HG02588 (cell line): ENCODE measurements around the gene NEK5.

Experiments used
- ATAC-seq: cut with Tn5 transposase; IDR thresholded peaks from one replicate; pipeline ENCODE4 v1.9.1; 2021; ENCODE audit warnings: mild to moderate bottlenecking, moderate library complexity; ENCODE audit not compliant: unreplicated experiment

NEK5 gene

DNA sequence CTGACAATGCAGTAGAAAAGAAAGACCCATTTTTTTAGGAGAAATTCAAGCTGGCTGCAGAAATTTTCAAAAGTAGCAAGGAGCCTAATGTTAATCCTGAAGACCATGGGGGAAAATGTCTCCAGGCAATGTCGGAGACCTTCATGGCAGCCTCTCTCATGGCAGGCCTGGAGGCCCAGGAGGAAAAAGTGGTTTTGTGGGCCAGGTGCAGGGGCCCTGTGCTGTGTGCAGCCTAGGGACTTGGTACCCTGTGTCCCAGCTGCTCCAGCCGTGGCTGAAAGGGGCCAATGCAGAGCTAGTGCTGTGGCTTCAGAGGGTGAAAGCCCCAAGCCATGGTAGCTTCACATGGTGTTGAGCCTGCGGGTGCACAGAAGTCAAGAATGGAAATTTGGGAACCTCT is 112.6 kb downstream of the NEK5 start:
- no peak for ATAC-seq

DNA sequence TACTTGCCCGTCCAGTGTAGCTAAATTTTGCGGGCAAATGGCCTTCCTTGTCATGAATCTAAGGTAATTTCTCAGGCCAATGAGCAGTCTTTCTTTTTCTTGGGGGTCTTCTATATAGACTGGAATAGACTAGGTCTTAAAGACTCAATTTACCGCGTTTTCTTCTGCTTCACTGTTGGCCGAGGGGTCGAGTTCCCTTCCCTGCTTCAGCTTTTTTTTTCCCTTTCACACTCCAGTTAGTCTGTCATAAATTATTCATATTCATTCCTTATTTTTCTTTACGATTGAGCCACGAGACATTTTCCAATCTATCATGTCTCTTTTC is 116.4 kb downstream of the NEK5 start:
- no peak for ATAC-seq

DNA sequence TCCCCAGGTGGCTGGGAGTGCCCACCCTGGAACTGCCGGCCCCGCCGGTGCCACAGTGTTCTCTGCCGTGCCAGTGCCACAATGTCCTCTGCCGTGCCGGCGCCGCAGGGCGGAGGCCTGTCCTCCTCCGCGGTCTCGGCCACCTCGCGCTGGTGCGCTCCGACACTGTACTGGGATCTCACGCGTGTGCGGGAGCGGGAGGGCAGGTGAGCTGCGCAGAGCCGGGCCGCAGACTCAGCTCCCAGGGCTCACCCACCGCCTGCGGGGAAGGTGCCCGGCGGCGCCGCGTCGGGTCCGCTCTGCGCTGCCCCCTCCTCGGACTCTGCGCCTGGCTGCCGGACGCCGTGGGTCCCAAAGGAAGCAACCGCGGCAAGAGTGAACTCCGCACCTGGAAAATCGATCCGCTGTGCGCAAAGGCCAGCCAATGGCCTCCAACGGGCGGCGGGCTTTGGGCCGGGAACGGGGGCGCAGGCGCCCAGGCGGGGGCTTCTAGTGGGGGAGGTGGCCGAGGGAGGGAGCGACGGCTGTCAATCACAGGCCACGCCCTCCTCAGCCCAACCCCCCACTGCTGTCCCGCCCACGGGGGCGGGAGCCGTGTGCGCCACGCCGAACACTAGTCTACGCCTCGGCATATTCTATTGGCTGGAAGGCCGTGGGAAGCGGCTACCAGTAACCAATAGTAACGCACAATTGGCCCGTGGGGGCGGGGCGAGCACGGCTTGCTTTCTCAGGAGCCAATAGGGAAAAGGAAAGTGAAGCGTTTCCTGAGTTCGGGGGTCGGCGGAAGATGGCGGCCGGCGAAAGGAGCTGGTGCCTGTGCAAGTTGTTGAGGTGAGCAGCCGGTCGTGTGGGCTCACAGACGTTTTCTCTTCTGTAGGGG is 117.0 kb downstream of the NEK5 start, which contains the start of gene ALG11:
ALG11 (plus strand) TSS at position 767 of the 880 bp plus-strand sequence; CDS start at position 788, 21 bp downstream.
- peak; percentile 99 for ATAC-seq

DNA sequence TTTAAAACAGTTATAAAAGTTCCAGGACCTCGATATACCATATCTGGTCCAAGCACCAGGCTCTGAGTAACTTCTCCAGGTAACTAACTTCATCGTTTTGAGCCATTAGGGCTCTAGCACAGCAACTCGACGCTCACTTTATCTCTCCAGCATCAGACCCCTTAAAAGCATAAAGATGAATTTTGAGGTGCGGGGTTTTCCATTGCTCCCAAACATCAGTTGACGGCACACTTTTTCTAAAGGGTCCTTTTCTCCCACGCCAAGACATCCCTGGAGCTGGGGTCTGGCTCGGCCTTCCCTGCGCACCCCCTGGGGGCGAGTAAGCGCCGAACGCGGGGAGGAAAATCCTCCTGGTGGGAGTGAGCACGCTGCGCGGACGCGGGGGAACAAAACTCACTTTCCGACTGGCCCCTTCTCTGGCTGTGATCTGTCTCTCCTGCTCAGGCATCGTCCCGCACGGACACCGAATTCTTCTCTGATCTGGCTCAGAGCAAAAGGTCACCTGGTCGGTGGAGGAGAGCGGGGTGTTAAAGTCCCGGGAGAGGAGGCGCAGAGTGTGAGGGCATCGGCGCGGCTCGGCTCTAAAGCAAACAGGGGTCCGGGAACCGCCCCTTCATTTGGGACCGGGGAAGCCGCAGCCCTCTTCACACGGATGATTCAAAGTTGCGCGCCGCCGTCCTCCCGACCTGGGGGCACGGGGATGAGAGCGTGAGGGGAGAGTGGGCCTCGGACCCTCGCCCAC is 117.8 kb downstream of the NEK5 start, which contains the start of gene ATP7B:
ATP7B (minus strand) TSS at position 561 of the 742 bp plus-strand sequence; CDS start at position 448, 113 bp downstream.
- ATAC-seq = peak; percentile 6

DNA sequence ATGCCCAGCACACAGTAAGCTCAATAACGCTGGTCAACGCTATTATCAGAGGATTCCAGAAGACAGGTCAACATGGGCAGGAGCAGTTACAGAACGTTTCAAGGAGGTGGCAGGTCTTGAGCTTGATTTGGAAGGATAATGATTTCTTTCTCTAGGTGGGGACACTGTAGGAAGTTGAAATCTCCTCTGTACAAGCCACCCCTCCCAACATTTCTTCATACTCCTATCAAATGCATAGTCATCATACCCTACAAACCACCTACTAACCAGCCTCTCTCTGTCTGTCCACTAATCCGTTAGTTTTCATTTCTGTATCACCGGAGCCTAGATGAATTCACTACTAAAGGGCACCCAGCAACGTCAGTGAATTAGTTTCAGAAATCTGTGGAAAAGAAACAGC is 118.9 kb downstream of the NEK5 start:
- ATAC-seq = no peak

DNA sequence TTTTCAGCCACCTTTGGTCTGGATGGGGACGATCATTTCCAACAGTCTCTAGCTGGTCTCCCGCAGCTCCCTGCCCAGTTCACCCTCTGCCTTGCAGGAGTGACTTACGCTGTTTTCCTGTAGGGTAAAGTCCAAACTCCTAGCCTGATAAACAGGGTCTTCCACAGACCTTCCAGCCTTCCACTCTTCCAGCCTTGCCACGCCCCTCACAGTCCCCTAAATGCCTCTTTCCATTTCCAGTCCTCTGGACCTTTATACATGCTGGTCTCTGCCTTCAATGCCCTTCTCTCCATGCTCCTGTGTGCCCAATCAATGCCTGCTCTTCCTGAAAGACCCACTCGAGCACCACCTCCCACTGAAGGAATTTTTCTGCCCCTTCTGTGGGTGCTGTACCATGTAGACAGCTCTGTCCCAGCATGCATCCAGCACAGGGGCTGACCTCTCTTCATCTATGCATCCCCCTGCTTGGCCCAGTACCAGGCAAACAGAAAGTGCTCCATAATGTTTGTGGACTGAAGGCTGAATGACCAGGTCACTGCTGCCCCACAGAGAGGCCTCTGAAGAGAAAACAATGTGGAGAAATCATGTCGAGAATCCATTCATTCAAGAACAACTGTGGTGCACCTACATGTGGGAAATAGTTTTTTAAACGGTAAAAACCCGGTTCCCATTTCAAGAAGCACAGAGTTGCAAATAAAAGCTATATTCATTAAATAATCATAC is 122.2 kb downstream of the NEK5 start:
- ATAC-seq = no peak

DNA sequence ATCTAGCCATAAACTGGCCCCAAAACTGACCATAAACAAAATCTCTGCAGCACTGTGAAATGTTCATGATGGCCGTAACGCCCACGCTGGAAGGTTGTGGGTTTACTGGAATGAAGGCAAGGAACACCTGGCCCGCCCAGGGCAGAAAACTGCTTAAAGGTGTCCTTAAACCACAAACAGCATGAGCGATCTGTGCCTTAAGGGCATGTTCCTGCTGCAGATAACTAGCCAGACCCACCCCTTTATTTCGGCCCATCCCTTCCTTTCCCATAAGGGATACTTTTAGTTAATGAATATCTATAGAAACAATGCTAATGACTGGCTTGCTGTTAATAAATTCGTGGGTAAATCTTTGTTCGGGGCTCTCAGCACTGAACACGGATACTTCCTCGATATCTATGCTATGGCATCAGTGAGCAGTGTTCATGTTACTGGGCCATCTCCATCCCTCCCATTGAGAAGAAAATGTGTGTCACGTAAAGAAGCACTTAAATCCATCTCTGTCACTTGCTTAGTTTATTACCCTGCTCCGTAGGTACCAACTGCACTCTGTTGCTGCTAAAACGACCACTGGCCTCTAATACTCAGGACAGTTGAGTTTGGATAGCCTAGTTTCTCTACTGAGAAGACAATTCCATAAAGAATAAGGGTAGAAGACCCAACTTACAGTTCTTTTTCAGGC is 122.9 kb downstream of the NEK5 start:
- ATAC-seq = no peak

DNA sequence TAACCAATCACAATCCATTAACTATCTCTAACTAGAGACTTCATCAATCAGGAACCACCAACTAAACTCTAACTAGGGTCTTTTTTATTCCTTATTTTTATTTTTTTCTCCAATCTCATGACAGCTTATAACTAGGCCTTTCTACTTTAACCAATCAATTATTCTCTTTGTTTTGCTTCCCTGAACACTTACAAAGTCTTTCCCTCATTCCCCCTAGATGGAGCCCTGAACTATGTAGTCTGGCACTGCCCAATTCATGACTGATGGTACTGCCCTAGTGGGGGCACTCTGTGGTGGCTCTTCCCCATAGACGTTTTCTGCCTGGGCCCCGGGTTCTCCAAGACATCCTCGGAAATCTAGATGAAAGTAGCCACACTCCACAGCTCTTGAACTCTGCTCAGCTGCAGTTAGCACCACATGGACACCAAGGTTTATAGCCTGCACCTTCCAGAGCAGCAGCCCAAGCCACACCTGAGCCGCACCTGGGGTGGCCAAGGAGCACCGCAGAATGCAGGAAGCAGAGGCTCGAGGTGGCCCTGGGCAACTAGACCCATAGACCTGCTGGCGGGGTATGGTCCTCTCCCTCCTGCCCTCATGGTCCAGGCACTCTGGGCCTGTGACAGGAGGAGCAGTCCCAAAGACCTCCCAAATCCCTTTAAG is 124.2 kb downstream of the NEK5 start:
- ATAC-seq = no peak

DNA sequence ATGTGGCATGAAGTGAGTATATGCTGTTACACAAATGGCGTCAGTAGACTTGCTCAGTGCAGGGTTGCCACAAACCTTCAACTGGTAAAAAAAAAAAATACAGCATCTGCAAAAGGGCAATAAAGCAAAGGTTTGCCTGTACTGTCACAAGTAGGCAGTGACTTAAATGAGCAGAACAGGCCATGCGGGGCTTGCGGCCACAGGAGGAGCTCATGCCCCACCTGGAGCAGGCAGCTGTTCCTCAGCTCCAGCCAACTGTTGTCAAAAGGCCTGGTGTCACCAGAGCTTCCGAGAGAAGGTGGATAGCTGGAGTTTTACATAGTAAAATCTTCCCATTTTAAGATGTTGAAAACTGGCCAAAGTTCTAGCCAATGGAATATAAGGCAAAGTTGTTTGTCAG is 125.3 kb downstream of the NEK5 start:
- ATAC-seq = no peak

DNA sequence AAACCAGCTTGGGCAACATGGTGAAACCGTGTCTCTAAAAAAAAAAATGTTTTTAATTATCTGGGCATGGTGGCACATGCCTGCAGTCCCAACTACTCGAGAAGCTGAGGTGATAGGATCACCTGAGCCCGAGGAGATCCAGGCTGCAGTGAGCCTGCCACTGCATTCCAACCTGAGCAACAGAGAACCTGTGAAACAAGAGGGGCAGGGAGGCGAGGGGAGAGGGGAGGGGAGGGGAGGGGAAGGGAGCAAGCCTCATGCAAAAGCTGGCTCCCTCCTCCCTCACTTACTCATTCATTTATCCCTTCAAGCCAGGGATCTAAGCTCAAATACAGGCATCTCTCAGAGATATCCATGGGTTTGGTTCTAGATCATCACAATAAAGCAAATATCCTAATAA is 126.5 kb downstream of the NEK5 start:
- no peak for ATAC-seq

DNA sequence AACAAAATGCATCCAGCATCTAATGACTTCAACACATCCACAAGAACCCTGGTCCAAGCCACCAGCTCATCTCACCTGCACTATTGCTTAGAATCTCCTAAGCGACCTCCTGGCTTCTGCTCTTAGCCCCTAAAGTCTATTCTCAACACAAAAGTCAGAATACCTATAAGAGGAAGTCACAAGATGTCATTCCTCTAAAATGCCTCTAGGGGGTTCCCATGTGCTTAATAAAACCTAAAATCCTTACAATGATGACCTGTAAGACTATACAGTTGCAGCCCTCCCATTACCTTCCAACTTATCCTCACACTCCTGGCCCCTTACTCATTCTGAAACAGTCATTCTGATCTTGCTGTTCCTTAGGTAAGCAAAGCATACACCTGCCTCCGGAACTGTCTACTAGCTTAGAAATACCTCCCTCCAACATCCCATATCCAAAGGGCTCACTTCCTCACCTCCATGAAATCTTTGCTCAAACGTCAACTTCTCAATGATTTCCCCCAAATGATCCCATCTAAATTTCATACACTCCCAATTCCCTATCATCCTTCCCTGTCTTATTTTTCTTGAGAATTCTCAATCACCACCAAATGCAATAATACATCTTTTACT is 127.6 kb downstream of the NEK5 start:
- peak; percentile 81 for ATAC-seq

DNA sequence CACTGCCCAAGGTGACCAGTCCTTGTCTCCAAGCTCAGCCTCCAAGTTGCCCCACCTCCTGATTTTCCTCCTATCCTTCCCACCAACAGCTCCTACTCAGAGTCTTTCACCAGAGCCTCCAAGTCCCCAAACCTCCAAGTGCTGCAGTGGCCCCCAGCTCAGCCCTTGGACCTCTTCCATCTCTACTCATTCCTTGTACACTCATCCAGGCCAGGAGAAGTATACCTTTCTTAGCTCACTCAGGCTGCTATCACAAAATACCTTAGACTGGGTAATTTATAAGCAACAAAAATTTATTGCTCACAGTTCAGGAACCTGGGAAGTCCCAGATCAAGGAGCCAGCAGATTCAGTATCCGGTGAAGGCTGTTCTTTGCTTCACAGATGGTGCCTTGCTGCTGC is 129.0 kb downstream of the NEK5 start:
- ATAC-seq = no peak

DNA sequence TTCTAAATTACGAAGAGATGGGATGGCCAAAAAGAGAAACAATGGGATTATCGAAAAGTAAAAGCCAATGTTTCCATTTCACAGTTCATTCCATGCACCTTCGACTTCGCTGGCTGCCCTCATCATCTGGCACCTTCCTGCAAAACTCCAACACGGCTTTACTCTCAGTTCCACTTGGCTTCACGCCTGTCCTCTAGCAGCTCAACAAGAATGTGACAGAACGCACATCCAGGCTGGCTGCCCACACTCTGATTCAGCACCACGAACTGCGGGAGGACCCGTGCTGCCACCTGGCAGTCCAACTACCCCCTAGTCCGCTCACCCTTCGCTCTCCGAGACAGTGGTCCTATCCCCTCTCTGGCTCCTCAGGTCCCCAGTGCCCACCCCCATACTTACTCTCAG is 129.4 kb downstream of the NEK5 start:
- no peak for ATAC-seq

DNA sequence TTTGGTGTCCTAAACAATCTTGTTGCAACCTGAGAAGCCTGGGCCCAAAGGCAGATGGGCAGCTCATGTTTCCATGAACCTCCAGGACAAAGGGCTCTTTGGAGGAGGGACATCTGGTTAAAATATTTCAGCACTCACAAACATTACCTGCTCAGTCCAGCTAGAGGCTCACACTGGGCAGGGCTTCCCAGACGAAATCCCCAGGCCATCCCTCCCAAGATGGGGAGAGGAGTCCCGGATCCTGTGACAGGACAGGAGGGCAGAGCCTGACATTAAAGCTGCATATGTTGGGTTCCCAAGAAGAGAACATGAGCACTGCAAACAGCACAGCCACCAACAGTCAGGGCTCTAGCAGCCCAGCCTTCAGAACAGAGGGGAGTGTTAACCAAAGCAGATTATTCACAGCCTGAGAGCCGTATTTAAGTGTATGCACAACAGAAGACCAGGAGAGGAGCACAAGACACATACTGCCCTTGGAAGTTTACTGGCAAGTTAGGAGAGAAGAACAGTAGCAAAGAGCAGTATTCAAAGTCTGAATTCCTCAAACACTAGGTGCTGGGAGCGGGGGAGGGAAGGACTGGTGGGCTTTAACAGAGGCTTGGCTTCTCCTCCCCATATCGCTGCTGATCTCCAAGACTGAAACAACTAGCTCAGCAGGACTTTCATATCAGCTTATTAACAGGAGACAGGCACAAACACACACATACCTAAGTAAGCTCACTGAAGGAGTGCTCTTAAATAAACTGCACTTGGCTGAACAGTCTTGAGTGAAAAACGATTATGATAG is 130.0 kb downstream of the NEK5 start:
- ATAC-seq = no peak

DNA sequence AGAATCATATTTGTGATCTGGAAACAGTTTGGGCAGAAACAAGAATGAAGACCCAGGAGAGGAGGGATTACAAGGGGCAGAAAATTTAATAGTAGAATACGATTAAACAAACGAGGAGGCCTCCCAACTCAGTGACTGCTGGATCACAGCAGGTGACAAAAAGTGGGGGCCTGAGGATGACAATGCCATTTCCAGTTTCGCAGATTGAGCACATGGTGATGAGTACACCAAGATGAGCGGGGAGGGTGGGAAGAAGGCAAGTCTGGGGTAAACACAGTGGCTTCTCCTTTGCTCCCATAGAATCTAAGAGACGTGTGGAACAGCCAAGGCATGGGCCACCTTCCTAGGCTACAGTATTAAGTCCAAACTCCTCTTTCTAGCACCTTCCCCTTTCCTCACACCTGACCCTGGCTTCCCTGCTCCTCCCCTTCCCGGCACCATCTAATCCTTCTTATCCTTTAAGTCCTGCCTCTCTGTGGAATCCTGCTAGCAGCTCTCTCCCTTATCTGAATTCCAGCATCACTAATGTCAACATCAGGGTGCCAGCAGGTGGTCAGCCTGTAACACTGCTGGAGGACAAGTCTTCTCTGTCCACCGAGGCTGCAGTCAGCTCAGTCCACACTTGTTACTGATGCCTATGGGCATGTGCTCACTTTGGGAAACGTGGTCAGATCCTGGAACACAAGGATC is 131.1 kb downstream of the NEK5 start:
- ATAC-seq = no peak

DNA sequence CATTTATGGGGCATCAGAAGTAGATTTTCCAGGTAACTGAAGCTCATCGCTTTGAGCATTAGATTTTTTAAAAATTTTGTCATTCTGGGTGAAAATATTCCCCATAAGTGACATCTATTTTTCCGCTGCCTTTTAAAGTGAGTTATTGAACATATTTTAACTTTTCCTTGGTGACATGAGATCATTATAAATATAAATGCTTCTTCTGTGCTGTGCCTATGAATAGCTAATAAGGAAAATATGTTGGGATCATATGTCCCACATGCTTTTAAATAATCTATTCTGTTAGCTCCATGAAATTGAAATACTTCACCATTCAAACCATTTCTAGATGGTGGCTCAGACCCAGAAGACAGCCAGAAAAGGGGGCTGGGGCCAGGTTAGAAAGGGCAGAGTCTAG is 131.7 kb downstream of the NEK5 start:
- ATAC-seq = no peak

DNA sequence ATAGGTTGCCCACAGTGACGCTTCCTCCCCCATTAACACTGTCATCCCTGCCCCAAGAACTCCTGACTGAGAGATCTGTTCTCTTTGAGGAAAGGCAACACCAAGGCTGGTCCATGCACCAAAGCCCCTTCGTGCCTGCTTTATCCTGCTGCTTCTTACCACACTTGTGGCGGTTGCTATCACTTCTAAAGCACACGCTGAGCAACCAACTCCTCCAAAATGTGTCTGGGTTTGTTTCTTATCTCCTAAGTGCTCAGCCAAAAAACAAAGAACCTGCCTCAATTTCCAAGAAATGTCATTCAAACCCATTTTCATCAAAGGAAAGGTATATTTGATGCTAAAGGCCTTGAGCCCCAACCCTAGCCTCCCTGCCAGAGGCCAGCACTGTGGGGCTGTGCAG is 132.2 kb downstream of the NEK5 start:
- ATAC-seq = no peak

DNA sequence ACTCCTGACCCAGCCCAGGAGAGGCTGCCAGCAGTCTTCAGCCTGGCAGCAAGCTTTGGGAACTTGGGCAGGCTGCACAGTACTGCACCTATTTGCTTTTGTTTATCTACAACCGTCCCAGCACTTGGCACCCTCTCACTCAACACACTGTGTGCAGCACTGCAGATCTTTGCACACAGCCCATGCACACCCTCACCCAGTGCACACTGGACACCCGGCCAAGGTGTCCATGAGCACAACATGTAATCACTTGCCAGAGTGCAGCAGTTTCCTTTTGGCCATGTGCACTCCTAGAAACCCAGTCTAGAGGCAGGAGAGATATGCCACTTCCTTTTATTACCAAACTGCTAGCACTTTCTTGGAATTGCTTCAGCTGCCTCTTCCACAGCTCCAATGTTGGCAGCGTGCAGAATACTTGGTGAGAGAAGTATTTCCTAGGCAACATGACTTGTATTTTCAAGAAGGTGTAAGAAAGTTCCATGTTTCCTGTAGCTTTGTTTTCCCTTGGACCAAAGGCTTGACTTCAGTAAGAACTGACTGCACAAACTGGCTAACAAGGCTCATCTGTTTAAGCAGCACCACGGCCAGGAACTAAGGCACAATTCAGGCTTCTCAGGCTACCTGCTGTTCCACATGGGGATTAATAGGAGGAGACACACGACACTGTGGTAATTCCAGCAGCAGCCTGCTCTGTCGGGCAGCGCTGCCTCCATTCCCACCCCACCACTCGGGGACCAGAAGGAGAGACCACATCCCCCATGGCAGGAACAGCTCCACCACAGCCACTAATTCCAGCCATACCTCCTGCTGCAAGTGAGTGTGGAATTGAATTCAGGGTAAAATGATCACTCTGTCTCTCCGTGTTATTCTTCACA is 133.0 kb downstream of the NEK5 start:
- ATAC-seq = no peak
